ENCODE results near the gene ELOB. TPM values are rescaled to one million over a fixed set of nuclear protein-coding genes. Genes with fewer than 3 reads are reported as not detected.
A peak's percentile ranks its signal among the peaks of the same experiment; 100 is the strongest.

The ELOB gene
- total RNA-seq, 4 donors from 2014 or later = 216 to 970 (median 375) TPM

DNA sequence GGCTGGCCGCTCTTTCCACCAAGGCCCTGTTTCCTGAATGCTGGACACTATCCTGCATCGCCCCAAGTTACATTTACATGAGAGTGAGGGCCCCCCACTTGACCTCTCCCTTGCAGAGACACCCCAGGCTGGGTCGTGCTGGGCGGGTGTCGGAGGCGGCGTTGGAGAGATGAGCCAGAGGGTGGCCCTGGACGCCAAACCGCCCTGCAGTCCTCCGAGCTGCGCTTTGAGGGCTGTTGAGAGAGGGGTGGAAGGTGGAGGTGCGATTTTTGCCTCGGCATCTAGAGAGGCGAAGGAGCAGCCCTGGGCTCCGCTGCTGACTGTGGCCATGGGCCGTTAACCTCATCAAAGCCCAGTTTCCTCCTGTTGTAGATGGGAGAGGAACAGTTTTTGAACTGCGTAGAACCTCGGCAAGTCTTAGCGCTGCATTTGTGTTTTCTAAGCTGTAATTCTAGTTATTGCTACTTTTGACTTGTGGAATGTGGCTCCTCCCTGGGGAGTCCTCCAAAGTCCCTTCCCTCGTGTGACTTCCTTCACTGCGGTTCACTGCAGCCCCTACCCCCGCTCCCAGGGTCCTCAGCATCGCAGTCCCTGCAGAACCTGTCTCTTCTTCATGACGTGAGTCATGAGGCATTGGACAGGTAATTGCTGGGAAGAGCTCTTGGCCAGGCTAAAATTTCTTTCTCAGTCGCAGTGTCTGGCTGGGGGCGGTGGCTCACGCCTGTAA is 986 bp upstream of the ELOB start:
- H3K27me3 ChIP-seq = no peaks in the 10 kb centered on the region
- peak overlapping the region; percentile 98 to 100 (median 100) for H3K27ac ChIP-seq
- DNase-seq (no peak), ATAC-seq (peak; percentile 29 to 46)
- intact Hi-C loops (cut with DNase I; ENCODE audit: low total_unique reads) = loop anchor here (1.0 to 5.0 kb wide), 2 partner anchors 26 to 89 kb away; partner anchors contain the start of gene SRRM2
- peak overlapping the region; percentile 95 to 100 (median 98) for H3K4me3 ChIP-seq
- H3K9me3 ChIP-seq = no peaks in the 10 kb centered on the region
- in situ Hi-C loops (cut with MboI; ENCODE audit: low sequenced_read_pairs in 4 of 4) = no loop called here
- H3K4me1 ChIP-seq = peaks cover 23 to 31% of the 10 kb centered on the region in 2 donors
- peaks cover 0 to 18% of the 10 kb centered on the region in 2 donors for H3K36me3 ChIP-seq
- no peak for TF ChIP-seq POLR2A (IDR thresholded peaks at IDR 0.05)
- TF ChIP-seq, protein P1, sequence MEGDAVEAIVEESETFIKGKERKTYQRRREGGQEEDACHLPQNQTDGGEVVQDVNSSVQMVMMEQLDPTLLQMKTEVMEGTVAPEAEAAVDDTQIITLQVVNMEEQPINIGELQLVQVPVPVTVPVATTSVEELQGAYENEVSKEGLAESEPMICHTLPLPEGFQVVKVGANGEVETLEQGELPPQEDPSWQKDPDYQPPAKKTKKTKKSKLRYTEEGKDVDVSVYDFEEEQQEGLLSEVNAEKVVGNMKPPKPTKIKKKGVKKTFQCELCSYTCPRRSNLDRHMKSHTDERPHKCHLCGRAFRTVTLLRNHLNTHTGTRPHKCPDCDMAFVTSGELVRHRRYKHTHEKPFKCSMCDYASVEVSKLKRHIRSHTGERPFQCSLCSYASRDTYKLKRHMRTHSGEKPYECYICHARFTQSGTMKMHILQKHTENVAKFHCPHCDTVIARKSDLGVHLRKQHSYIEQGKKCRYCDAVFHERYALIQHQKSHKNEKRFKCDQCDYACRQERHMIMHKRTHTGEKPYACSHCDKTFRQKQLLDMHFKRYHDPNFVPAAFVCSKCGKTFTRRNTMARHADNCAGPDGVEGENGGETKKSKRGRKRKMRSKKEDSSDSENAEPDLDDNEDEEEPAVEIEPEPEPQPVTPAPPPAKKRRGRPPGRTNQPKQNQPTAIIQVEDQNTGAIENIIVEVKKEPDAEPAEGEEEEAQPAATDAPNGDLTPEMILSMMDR (IDR thresholded peaks at IDR 0.05 in 4 of 5, conservative IDR thresholded peaks at IDR 0.05 in 1 of 5) = no peak

DNA sequence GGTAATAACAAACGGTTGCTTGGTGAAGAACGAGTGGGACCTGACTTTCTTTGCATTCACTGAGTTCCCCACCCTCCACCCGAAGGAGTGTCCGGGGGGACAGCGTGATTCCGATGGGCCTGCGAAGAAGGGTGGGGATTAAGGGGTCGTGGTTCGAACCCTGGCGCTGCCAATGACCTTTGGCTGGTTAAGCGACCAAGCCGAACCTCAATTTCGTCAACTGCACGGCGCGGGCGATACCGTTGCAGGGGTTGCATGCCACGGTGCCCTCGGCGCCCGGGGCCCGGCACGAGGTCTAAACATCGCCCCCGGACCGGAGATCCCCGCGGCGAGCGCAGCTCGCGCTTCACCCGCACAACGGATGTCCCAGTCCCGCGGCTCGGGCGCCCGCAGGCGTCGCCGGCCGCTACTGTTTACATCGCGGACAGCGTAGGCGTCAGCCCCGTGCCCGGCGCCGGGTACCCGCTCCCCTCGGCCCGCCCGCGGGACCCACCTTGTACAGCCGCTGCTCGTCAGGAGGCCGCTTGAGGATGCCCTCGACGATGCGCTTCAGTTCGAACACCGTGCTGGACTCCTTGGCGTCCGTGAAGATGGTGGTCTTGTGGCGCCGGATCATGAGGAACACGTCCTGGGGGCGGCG is 460 bp downstream of the ELOB start:
- peak overlapping the region; percentile 82 to 100 (median 100) for H3K27ac ChIP-seq
- peaks cover 23 to 31% of the 10 kb centered on the region in 2 donors for H3K4me1 ChIP-seq
- in situ Hi-C loops (cut with MboI; ENCODE audit: low sequenced_read_pairs in 4 of 4) (no loop called here), intact Hi-C loops (cut with DNase I; ENCODE audit: low total_unique reads) (loop anchor here (1.0 to 5.0 kb wide), 2 partner anchors 24 to 91 kb away; partner anchors contain the start of gene SRRM2)
- no peaks in the 10 kb centered on the region for H3K27me3 ChIP-seq
- H3K4me3 ChIP-seq = peak overlapping the region; percentile 93 to 100 (median 96)
- H3K9me3 ChIP-seq = no peaks in the 10 kb centered on the region
- H3K36me3 ChIP-seq = peaks cover 0 to 25% of the 10 kb centered on the region in 2 donors
- DNase-seq (no peak), ATAC-seq (peak; percentile 31 to 35)
- no peak for TF ChIP-seq POLR2A (IDR thresholded peaks at IDR 0.05)
- TF ChIP-seq, protein P1 (IDR thresholded peaks at IDR 0.05 in 4 of 5, conservative IDR thresholded peaks at IDR 0.05 in 1 of 5) = no peak

DNA sequence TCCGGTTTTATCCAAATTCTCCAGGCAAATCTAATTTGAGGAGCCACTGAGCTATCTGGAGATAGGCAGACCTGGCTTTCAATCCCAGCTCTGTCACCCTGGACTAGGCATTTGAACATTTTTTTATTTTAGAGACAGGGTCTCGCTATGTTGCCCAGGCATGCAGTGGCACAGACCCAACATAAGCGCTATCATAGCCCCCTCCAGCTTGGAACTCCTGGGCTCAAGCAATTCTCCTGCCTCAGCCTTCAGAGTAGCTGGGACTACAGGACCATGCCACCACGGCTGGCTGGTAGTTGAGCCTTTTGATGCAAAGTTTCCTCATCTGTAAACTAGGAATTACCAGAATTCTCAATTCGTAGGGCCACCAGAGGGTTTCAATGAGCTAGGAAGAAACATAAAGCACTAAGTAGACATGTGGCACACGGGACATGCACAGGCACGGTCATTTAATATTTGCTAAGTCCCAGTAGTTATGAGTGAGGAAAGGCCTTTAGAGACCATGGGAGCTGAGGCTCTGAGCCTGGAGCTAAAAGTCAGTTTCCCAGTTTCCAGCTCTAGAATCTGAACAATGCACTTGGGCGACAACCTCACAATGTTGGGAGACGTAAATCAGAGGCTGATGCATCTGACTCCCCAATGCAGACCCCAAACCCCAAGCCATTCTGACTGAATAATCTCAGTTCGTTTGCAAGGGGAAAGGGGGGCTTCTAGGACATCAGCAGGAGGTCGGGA is 1.1 kb downstream of the ELOB start:
- no peak for ATAC-seq
- Histone ChIP-seq H3K36me3 (peaks cover 1 to 32% of the 10 kb centered on the region in 2 donors), H3K27me3 (no peaks in the 10 kb centered on the region), H3K9me3 (no peaks in the 10 kb centered on the region), H3K27ac (peak overlapping the region; percentile 82 to 100 (median 100)), H3K4me1 (peaks cover 23 to 31% of the 10 kb centered on the region in 2 donors), H3K4me3 (peak overlapping the region; percentile 93 to 100 (median 96))
- DNase-seq = no peak
- TF ChIP-seq POLR2A (IDR thresholded peaks at IDR 0.05) = no peak
- TF ChIP-seq, protein P1 (IDR thresholded peaks at IDR 0.05 in 4 of 5, conservative IDR thresholded peaks at IDR 0.05 in 1 of 5) = no peak
- in situ Hi-C loops (cut with MboI; ENCODE audit: low sequenced_read_pairs in 4 of 4) = no loop called here
- intact Hi-C loops (cut with DNase I; ENCODE audit: low total_unique reads) = loop anchor here (5.0 kb wide), 1 partner anchor 91 kb away; no protein-coding TSS in a partner anchor

DNA sequence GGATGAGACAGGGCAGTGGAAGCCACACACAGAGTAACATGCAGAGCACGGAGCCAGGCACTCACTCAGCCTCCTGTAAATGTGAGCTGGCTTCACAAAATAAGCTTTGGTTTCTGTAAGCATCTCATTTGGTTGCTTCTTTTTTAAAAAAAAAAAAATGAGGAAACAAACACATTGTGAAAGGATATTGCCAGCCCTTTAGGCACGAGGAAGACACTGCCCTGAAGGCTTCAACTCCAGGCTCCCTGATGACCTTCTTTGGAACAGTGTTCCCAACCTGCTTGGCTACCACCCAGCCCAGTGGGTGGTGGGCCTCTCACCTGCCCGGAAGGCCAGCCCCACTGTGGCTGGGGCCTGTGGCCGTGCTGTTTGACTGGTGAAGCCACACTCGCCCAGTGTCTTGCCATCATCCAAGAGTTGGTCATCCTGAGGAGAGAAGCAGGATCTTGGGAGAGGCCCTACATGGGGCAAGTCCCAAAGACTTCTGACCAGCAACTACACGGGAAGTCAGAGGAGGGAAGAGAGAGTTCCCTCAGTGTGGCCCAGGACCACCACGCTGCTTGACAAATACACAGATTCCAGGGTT is 1.9 kb downstream of the ELOB start:
- intact Hi-C loops (cut with DNase I; ENCODE audit: low total_unique reads) (loop anchor here (5.0 kb wide), 1 partner anchor 92 kb away; no protein-coding TSS in a partner anchor), in situ Hi-C loops (cut with MboI; ENCODE audit: low sequenced_read_pairs in 4 of 4) (no loop called here)
- no peak for TF ChIP-seq POLR2A (IDR thresholded peaks at IDR 0.05)
- TF ChIP-seq, protein P1 (IDR thresholded peaks at IDR 0.05 in 4 of 5, conservative IDR thresholded peaks at IDR 0.05 in 1 of 5) = no peak
- Histone ChIP-seq H3K27me3 (no peaks in the 10 kb centered on the region), H3K4me3 (no peak overlapping the region), H3K4me1 (peaks cover 23 to 31% of the 10 kb centered on the region in 2 donors), H3K9me3 (no peaks in the 10 kb centered on the region), H3K27ac (peak overlapping the region in 3 of 4 donors; percentile 100), H3K36me3 (peaks cover 8 to 39% of the 10 kb centered on the region in 2 donors)
- ATAC-seq (no peak), DNase-seq (no peak)
